K562 (cell line): ENCODE measurements around the gene A4GALT. TPM values are rescaled to one million over a fixed set of nuclear protein-coding genes. Genes with fewer than 3 reads are reported as not detected.

Experiments
- ATAC-seq: fragments of 200-7000 bp; cut with Tn5 transposase; 3 replicates; pipeline ENCODE4 v1.9.1; 2020; ENCODE audit warnings: moderate library complexity
- BruUV-seq: library from RNA; stranded (reverse); fragments of 400-500 nt; replicated peaks from 2 replicates; lab custom pipeline; 2021; lab: Mats Ljungman, UMichigan
- CTCF ChIA-PET: fragments of 300-600 bp; formaldehyde crosslinking; extraction: SDS; loops from one replicate; lab custom pipeline; 2021; ENCODE audit warnings: low intra/inter-chr PET ratio; lab: Yijun Ruan, JAX
- POLR2A ChIA-PET: fragments of 300-600, 350-650 bp; sonication (Branson Sonifier 250); formaldehyde crosslinking; extraction: SDS; loops from one replicate; lab custom pipeline; 2021; ENCODE audit warnings: antibody characterized with exemption, inconsistent platforms; lab: Yijun Ruan, JAX
- DNase-seq, 4 experiments: peaks; one replicate each; pipeline versions ENCODE4 v3.0.0 to v3.0.0-alpha.2; 2011 to 2018; ENCODE audit warnings: low spot score in 3 of 4, mixed read lengths in 3 of 4; ENCODE audit errors: extremely low read depth in 1 of 4
- FAIRE-seq: peaks from 2 replicates; lab custom pipeline; 2011; peaks lifted over from hg19 to GRCh38; lab: Jason Lieb, UNC
- H2AFZ ChIP-seq: 2 replicates; pipeline ENCODE4 v1.6.0; 2011; ENCODE audit warnings: low read depth, low read length, control low read depth, inconsistent platforms
- H3K27ac ChIP-seq: fragments of 200-600 bp; 3 replicates; pipeline ENCODE4 v1.8.0; 2011; ENCODE audit warnings: low read depth, mild to moderate bottlenecking, control low read depth, inconsistent platforms, low read length, moderate library complexity, mixed read lengths; ENCODE audit errors: extremely low read depth
- H3K27me3 ChIP-seq, 2 experiments: fragments of 300-600 bp in 1 of 2; 2 replicates in 1 of 2; 3 replicates in 1 of 2; pipeline versions ENCODE4 v1.6.0 to v1.8.0; 2011; ENCODE audit warnings: inconsistent platforms in 2 of 2, low read length in 2 of 2, mild to moderate bottlenecking in 1 of 2, mixed read lengths in 1 of 2, moderate library complexity in 1 of 2; ENCODE audit not compliant: control insufficient read depth in 2 of 2, insufficient read depth in 2 of 2
- H3K36me3 ChIP-seq: fragments of 300-600 bp; 3 replicates; pipeline ENCODE4 v1.8.0; 2011; ENCODE audit warnings: mild to moderate bottlenecking, low read length, inconsistent platforms; ENCODE audit not compliant: control insufficient read depth, insufficient read depth
- H3K4me1 ChIP-seq, 2 experiments: fragments of 200-600 bp in 1 of 2; replicated peaks in 1 of 2; 2 replicates in 1 of 2; 3 replicates in 1 of 2; pipeline versions ENCODE4 v1.5.1 to v1.8.0; 2011; ENCODE audit warnings: inconsistent platforms in 2 of 2, low read length in 2 of 2, mild to moderate bottlenecking in 1 of 2, mixed read lengths in 1 of 2, moderate library complexity in 1 of 2; ENCODE audit not compliant: control insufficient read depth in 2 of 2, insufficient read depth in 2 of 2
- H3K4me2 ChIP-seq: 2 replicates; pipeline ENCODE4 v1.6.1; 2011; ENCODE audit warnings: low read length, control low read depth, inconsistent platforms, mixed read lengths; ENCODE audit not compliant: insufficient read depth
- H3K4me3 ChIP-seq: fragments of 200-600 bp; sonication (generic), shearing (Covaris generic); 2 replicates; pipeline ENCODE4 v1.5.1; 2016; ENCODE audit warnings: control low read depth, inconsistent platforms
- H3K79me2 ChIP-seq: fragments of 200-600 bp; 3 replicates; pipeline ENCODE4 v1.8.0; 2011; ENCODE audit warnings: low read length, inconsistent platforms; ENCODE audit not compliant: control insufficient read depth, insufficient read depth
- H3K9ac ChIP-seq, 2 experiments: 2 replicates each; pipeline versions ENCODE4 v1.6.0 to v1.6.1; 2011; ENCODE audit warnings: low read depth in 2 of 2, low read length in 2 of 2, control low read depth in 1 of 2, inconsistent platforms in 1 of 2, mild to moderate bottlenecking in 1 of 2, mixed read lengths in 1 of 2; ENCODE audit not compliant: insufficient read depth in 1 of 2
- H3K9me1 ChIP-seq: one replicate; pipeline ENCODE4 v1.6.0; 2011; ENCODE audit warnings: inconsistent platforms, mild to moderate bottlenecking, low read length, moderate library complexity; ENCODE audit not compliant: control insufficient read depth, insufficient read depth
- H3K9me3 ChIP-seq: replicated peaks from 2 replicates; pipeline ENCODE4 v1.5.1; 2011; ENCODE audit warnings: low read depth, low read length, inconsistent platforms; ENCODE audit not compliant: control insufficient read depth, insufficient read depth
- H4K20me1 ChIP-seq: replicated peaks from 2 replicates; pipeline ENCODE4 v1.6.1; 2011; ENCODE audit warnings: low read length, inconsistent platforms, mixed read lengths; ENCODE audit not compliant: control insufficient read depth, insufficient read depth
- KLF13 ChIP-seq: fragments of 450-650 bp; IDR thresholded peaks from 2 replicates; pipeline ENCODE4 v1.6.1; 2016; ENCODE audit warnings: missing genetic modification characterization, low read depth, mild to moderate bottlenecking, missing compliant biosample characterization, moderate library complexity, borderline replicate concordance
- MITF ChIP-seq: IDR thresholded peaks from 2 replicates; pipeline ENCODE4 v1.6.1; 2014; ENCODE audit warnings: antibody characterized with exemption
- POLR3A ChIP-seq: IDR thresholded peaks from 2 replicates; pipeline ENCODE4 v1.6.1; 2011; ENCODE audit warnings: borderline replicate concordance, mild to moderate bottlenecking, moderate library complexity; ENCODE audit not compliant: insufficient read length, insufficient read depth; ENCODE audit errors: extremely low read depth
- SMC3 ChIP-seq: conservative IDR thresholded peaks from 2 replicates; pipeline ENCODE4 v1.6.1; 2011; ENCODE audit warnings: low read depth, low read length, improper control_type of control experiment; ENCODE audit not compliant: insufficient read depth
- ZNF512 ChIP-seq: IDR thresholded peaks from 2 replicates; pipeline ENCODE4 v1.6.1; 2016; ENCODE audit warnings: missing genetic modification characterization, missing compliant biosample characterization
- WGBS: fragments of 100-300 bp; shearing (Covaris generic); methylation state at CpG from one replicate; pipeline ENCODE4 v1.1.6; 2016; ENCODE audit warnings: low coverage, mixed read lengths; ENCODE audit not compliant: insufficient coverage; ENCODE audit errors: missing lambda C conversion rate; 5-methylcytosine and 5-hydroxymethylcytosine counted together
- in situ Hi-C: fragments of 300-500 bp; cut with MboI; formaldehyde crosslinking; loops from 4 replicates; pipeline ENCODE4 v1.15.0; 2018; ENCODE audit warnings: inconsistent platforms, mixed read lengths
- intact Hi-C: fragments of 100-400 bp; cut with micrococcal nuclease; formaldehyde crosslinking; loops from 2 replicates; pipeline ENCODE4 v1.14.2; 2022
- polyA plus RNA-seq, 8 experiments: library from polyadenylated mRNA; depleted of rRNA in 4 of 8; stranded (reverse) in 5 of 8; unstranded in 3 of 8; fragments of >200 nt; fragmentation: Nextera tagmentation in 2 of 8; fragmentation: Illumina TruSeq in 1 of 8; extraction: Ambion mirVana in 2 of 8; extraction: Trizol in 1 of 8; gene quantifications; 2 replicates each; pipeline versions ENCODE4 v1.2.1 to v1.2.3, GENCODE V29; 2011 to 2014; ENCODE audit warnings: inconsistent platforms in 1 of 8, missing spikeins in 1 of 8
- total RNA-seq, 7 experiments: library from RNA; depleted of rRNA in 6 of 7; stranded (reverse); fragments of >200 nt in 6 of 7; fragmentation: Illumina TruSeq in 2 of 7; extraction: Trizol in 2 of 7; gene quantifications; 2 replicates each; pipeline versions ENCODE4 v1.2.1 to v1.2.3, GENCODE V29; 2011 to 2021; ENCODE audit warnings: low replicate concordance in 1 of 7

A4GALT gene
- total and polyA plus RNA-seq, 9 of the 15 experiments (the other 6 are each of a cell fraction or from before 2014, with no cell fraction given): 0.07 to 0.11 TPM; not detected in 7

GRCh38 chr22:42743501-42743991, 22.9 kb upstream of the A4GALT start:
- ChIA-PET CTCF (no interaction called here), POLR2A (no interaction called here)
- intact Hi-C loops: no loop called here
- Histone ChIP-seq H3K27me3 (peaks cover 0 to 2% of the 10 kb centered on the region in 2 experiments; a peak in 1 of 5 replicates), H3K4me2 (no peak overlapping the region), H3K9me1 (no peaks in the 10 kb centered on the region), H3K9ac (no peak overlapping the region; a peak in 1 of 4 replicates), H3K9me3 (no peaks in the 10 kb centered on the region), H3K4me3 (no peak overlapping the region), H3K27ac (no peak overlapping the region), H3K36me3 (no peaks in the 10 kb centered on the region), H2AFZ (no peak overlapping the region), H3K4me1 (peaks cover 0 to 3% of the 10 kb centered on the region in 2 experiments; a peak in 1 of 5 replicates), H3K79me2 (no peaks in the 10 kb centered on the region), H4K20me1 (no peaks in the 10 kb centered on the region)
- ATAC-seq (no peak), FAIRE-seq (no peak), DNase-seq (no peak)
- BruUV-seq: no TSS peak
- WGBS: 38% methylated on average over 8 of the region's 9 CpGs
- in situ Hi-C loops: no loop called here
- TF ChIP-seq POLR3A: no peak
- TF ChIP-seq SMC3: no peak
- TF ChIP-seq MITF: no peak
- no peak for TF ChIP-seq KLF13 (tag)
- no peak for TF ChIP-seq ZNF512 (tag)
